Activated naive CD4-positive, alpha-beta T cell treated with anti-CD3 and anti-CD28 coated beads, Interleukin-2, amount 10 ng/mL, durations not matched to agents 7 days and 5 days (primary cell): ENCODE measurements around the gene ISCU.

ENCODE experiments used
- CTCF ChIA-PET: fragments of 350-600 bp; sonication (Branson Sonifier 250); formaldehyde crosslinking; loops from one replicate; lab custom pipeline; 2021; ENCODE audit warnings: antibody characterized with exemption; lab: Charles Lee
- DNase-seq: peaks from one replicate; pipeline ENCODE4 v3.0.0-alpha.2; 2020
- H3K27ac Mint-ChIP-seq: one replicate; pipeline ENCODE4 v1.8.0; 2021; ENCODE audit warnings: mild to moderate bottlenecking, moderate library complexity, mixed read lengths
- H3K27me3 Mint-ChIP-seq: one replicate; pipeline ENCODE4 v1.8.0; 2021; ENCODE audit warnings: mild to moderate bottlenecking, mixed read lengths
- H3K36me3 Mint-ChIP-seq: one replicate; pipeline ENCODE4 v1.8.0; 2021; ENCODE audit warnings: mixed read lengths
- H3K4me1 Mint-ChIP-seq: one replicate; pipeline ENCODE4 v1.8.0; 2021; ENCODE audit warnings: mixed read lengths
- H3K4me3 Mint-ChIP-seq: one replicate; pipeline ENCODE4 v1.8.0; 2021; ENCODE audit warnings: mild to moderate bottlenecking, moderate library complexity, mixed read lengths
- H3K9me3 Mint-ChIP-seq: one replicate; pipeline ENCODE4 v1.8.0; 2021; ENCODE audit warnings: mixed read lengths

ISCU gene

DNA sequence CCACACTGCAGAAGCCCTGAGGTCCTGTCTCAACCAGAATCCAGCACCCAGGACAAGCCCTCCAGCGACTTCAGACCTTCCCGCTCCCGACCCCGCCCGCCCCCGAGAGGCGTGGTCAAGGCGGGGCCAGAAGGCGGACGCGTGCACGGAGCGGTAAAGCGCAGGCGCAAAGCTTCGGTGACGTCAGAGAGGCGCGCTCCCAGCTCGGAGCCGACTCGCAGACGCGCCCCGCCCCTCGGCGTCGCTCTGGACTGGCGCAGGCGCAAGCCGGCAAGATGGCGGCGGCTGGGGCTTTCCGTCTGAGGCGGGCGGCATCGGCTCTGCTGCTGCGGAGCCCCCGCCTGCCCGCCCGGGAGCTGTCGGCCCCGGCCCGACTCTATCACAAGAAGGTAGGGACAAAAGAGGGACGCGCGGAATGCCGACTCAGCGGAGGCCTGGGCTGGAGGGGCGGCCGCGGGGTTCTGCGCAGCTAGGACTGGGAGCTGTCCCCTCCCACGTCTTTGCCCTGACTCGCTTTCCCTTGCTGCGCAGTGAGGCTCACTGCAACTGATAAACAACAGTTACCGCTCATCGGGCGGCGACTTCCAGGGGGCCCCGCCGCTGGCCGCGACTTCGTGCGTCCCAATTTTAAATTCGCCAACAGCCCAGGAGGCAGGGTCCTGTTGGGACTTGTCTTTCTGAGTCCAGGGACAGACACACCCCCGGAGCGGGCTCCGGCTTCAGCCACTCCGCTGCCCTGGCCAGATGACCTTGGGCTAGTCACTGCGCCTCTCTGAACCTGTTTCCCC lies at the start of gene ISCU:
TSS of gene ISCU (plus strand) at position 249 of the 788 bp plus-strand sequence. CDS start at position 276, 27 bp downstream.
- peak within 1 kb of the TSS; percentile 98 for H3K4me3 Mint-ChIP-seq
- H3K9me3 Mint-ChIP-seq = no peaks in the 10 kb centered on the region
- H3K27me3 Mint-ChIP-seq = no peaks in the 10 kb centered on the region
- CTCF ChIA-PET = interaction anchor here (0.7 to 15.3 kb wide), 8 partner anchors 8 to 388 kb away, joined by 3 to 268 read pairs (median 4); partner anchors contain the start of gene SELPLG
- H3K27ac Mint-ChIP-seq = peak within 1 kb of the TSS; percentile 97
- H3K4me1 Mint-ChIP-seq = peaks cover 66% of the 10 kb centered on the region
- peaks cover 35% of the 10 kb centered on the region for H3K36me3 Mint-ChIP-seq
- DNase-seq = peak; percentile 99

- H3K4me1 Mint-ChIP-seq = peaks cover 34% of the 10 kb centered on the region
- H3K27ac Mint-ChIP-seq = peak overlapping the region; percentile 91
- peak overlapping the region; percentile 86 for H3K4me3 Mint-ChIP-seq
- H3K27me3 Mint-ChIP-seq = peaks cover 5% of the 10 kb centered on the region
- no peak for DNase-seq
- CTCF ChIA-PET = interaction anchor here (1.0 kb wide), 1 partner anchor 320 kb away, joined by 3 read pairs; no protein-coding TSS in a partner anchor
- H3K9me3 Mint-ChIP-seq = no peaks in the 10 kb centered on the region
- peaks cover 13% of the 10 kb centered on the region for H3K36me3 Mint-ChIP-seq
These were observed 47.9 kb upstream of the ISCU start for GRCh38 chr12:108514468-108514972.

GRCh38 chr12:108514973-108515814 lies 47.2 kb upstream of the ISCU start, which contains the start of gene FICD:
Gene FICD (plus strand): TSS chr12:108515277. CDS start chr12:108516973, 1,696 bp downstream.
- no peaks in the 10 kb centered on the region for H3K9me3 Mint-ChIP-seq
- DNase-seq = peak; percentile 100
- H3K4me1 Mint-ChIP-seq = peaks cover 34% of the 10 kb centered on the region
- peaks cover 18% of the 10 kb centered on the region for H3K36me3 Mint-ChIP-seq
- peak within 1 kb of the TSS; percentile 91 for H3K27ac Mint-ChIP-seq
- H3K27me3 Mint-ChIP-seq = peaks cover 5% of the 10 kb centered on the region
- H3K4me3 Mint-ChIP-seq = peak within 1 kb of the TSS; percentile 86
- CTCF ChIA-PET = no interaction called here

DNA sequence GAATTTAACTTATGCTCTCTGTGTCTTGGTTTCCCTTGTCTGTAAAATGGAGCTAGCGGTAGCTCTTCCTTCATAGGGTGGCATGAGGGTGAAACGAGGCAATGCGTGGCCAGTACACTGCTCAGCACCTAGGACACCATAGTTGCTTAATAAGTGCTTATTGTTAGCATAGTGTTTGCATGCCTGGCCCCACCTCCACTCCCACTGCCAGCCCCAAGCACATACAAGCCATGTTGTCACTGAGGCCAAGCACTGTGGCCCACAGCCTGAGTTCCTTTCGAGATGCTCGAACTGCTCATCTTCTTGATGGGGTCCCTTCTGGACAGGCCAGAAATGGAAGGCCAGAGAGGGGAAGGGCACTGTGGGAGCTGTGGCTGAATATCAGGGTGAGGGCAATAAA lies 46.5 kb upstream of the ISCU start:
- peaks cover 5% of the 10 kb centered on the region for H3K27me3 Mint-ChIP-seq
- no peaks in the 10 kb centered on the region for H3K9me3 Mint-ChIP-seq
- peak overlapping the region; percentile 91 for H3K27ac Mint-ChIP-seq
- CTCF ChIA-PET = interaction anchor here (1.9 kb wide), 1 partner anchor 102 kb away, joined by 5 read pairs; no protein-coding TSS in a partner anchor
- peaks cover 26% of the 10 kb centered on the region for H3K36me3 Mint-ChIP-seq
- peaks cover 34% of the 10 kb centered on the region for H3K4me1 Mint-ChIP-seq
- H3K4me3 Mint-ChIP-seq = peak overlapping the region; percentile 86
- no peak for DNase-seq

GRCh38 chr12:108516511-108517275 lies 45.7 kb upstream of the ISCU start:
- Mint-ChIP-seq H3K9me3 (no peaks in the 10 kb centered on the region), H3K27ac (peak overlapping the region; percentile 91), H3K4me3 (peak overlapping the region; percentile 86), H3K36me3 (peaks cover 32% of the 10 kb centered on the region), H3K4me1 (peaks cover 31% of the 10 kb centered on the region), H3K27me3 (peaks cover 5% of the 10 kb centered on the region)
- CTCF ChIA-PET = interaction anchor here (1.9 kb wide), 1 partner anchor 101 kb away, joined by 5 read pairs; no protein-coding TSS in a partner anchor
- no peak for DNase-seq

GRCh38 chr12:108517288-108518100 lies 44.9 kb upstream of the ISCU start:
- Mint-ChIP-seq H3K27ac (no peak overlapping the region), H3K9me3 (no peaks in the 10 kb centered on the region), H3K36me3 (peaks cover 40% of the 10 kb centered on the region), H3K27me3 (no peaks in the 10 kb centered on the region), H3K4me1 (peaks cover 24% of the 10 kb centered on the region), H3K4me3 (no peak overlapping the region)
- CTCF ChIA-PET = interaction anchor here (1.9 kb wide), 1 partner anchor 100 kb away, joined by 5 read pairs; no protein-coding TSS in a partner anchor
- DNase-seq = no peak

GRCh38 chr12:108518101-108518715 lies 44.2 kb upstream of the ISCU start:
- Mint-ChIP-seq H3K36me3 (peaks cover 44% of the 10 kb centered on the region), H3K27me3 (no peaks in the 10 kb centered on the region), H3K9me3 (no peaks in the 10 kb centered on the region), H3K4me1 (peaks cover 24% of the 10 kb centered on the region), H3K27ac (peak overlapping the region; percentile 33), H3K4me3 (no peak overlapping the region)
- no peak for DNase-seq
- CTCF ChIA-PET = no interaction called here

DNA sequence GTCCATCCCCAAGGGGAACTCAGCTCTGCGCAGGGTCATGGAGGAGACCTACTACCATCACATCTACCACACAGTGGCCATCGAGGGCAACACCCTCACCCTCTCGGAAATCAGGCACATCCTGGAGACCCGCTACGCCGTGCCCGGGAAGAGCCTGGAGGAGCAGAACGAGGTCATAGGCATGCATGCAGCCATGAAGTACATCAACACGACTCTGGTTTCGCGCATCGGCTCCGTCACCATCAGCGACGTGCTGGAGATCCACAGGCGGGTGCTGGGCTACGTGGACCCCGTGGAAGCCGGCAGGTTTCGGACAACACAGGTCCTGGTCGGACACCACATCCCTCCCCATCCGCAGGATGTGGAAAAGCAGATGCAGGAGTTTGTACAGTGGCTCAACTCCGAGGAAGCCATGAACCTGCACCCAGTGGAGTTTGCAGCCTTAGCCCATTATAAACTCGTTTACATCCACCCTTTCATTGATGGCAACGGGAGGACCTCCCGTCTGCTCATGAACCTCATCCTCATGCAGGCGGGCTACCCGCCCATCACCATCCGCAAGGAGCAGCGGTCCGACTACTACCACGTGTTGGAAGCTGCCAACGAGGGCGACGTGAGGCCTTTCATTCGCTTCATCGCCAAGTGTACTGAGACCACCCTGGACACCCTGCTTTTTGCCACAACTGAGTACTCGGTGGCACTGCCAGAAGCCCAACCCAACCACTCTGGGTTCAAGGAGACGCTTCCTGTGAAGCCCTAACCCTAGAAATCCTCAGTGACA lies 43.5 kb upstream of the ISCU start:
- Mint-ChIP-seq H3K27ac (no peak overlapping the region), H3K4me3 (no peak overlapping the region), H3K27me3 (no peaks in the 10 kb centered on the region), H3K4me1 (peaks cover 23% of the 10 kb centered on the region), H3K9me3 (no peaks in the 10 kb centered on the region), H3K36me3 (peaks cover 50% of the 10 kb centered on the region)
- CTCF ChIA-PET = interaction anchor here (0.7 to 0.8 kb wide), 2 partner anchors 28 to 146 kb away, joined by 3 read pairs; no protein-coding TSS in a partner anchor
- DNase-seq = no peak

- Mint-ChIP-seq H3K4me1 (peaks cover 18% of the 10 kb centered on the region), H3K36me3 (peaks cover 54% of the 10 kb centered on the region), H3K9me3 (no peaks in the 10 kb centered on the region), H3K4me3 (no peak overlapping the region), H3K27me3 (no peaks in the 10 kb centered on the region), H3K27ac (no peak overlapping the region)
- CTCF ChIA-PET = interaction anchor here (0.7 to 0.8 kb wide), 2 partner anchors 27 to 145 kb away, joined by 3 read pairs; no protein-coding TSS in a partner anchor
- DNase-seq = no peak
These were observed 42.8 kb upstream of the ISCU start for GRCh38 chr12:108519558-108519957.

GRCh38 chr12:108523365-108523764 lies 39.0 kb upstream of the ISCU start:
- no peaks in the 10 kb centered on the region for H3K27me3 Mint-ChIP-seq
- no peak overlapping the region for H3K27ac Mint-ChIP-seq
- no peak for DNase-seq
- H3K9me3 Mint-ChIP-seq = no peaks in the 10 kb centered on the region
- CTCF ChIA-PET = no interaction called here
- H3K36me3 Mint-ChIP-seq = peaks cover 72% of the 10 kb centered on the region
- H3K4me1 Mint-ChIP-seq = peaks cover 9% of the 10 kb centered on the region
- no peak overlapping the region for H3K4me3 Mint-ChIP-seq

- no peak for DNase-seq
- Mint-ChIP-seq H3K9me3 (no peaks in the 10 kb centered on the region), H3K4me3 (no peak overlapping the region), H3K36me3 (peaks cover 76% of the 10 kb centered on the region), H3K27ac (no peak overlapping the region), H3K27me3 (no peaks in the 10 kb centered on the region), H3K4me1 (peaks cover 11% of the 10 kb centered on the region)
- CTCF ChIA-PET = no interaction called here
These were observed 36.7 kb upstream of the ISCU start for GRCh38 chr12:108525681-108526080.
